GM12878 (cell line): ENCODE measurements around the gene TRIM58. TPM values are rescaled to one million over a fixed set of nuclear protein-coding genes. Genes with fewer than 3 reads are reported as not detected.

Experiments used
- ATAC-seq: fragments of 200-7000 bp; cut with Tn5 transposase; 3 replicates; pipeline ENCODE4 v1.9.1; 2020; ENCODE audit warnings: mild to moderate bottlenecking, moderate library complexity
- BruUV-seq: library from RNA; stranded (reverse); fragments of 400-500 nt; replicated peaks from 2 replicates; lab custom pipeline; 2021; lab: Mats Ljungman, UMichigan
- CTCF ChIA-PET: fragments of 300-600 bp; sonication (Branson Sonifier 250); formaldehyde crosslinking; extraction: SDS; loops from one replicate; lab custom pipeline; 2021; ENCODE audit warnings: inconsistent platforms; lab: Yijun Ruan, JAX
- POLR2A ChIA-PET: fragments of 350-600 bp; formaldehyde crosslinking; extraction: SDS; loops from one replicate; lab custom pipeline; 2021; ENCODE audit warnings: inconsistent platforms; lab: Charles Lee
- RAD21 ChIA-PET: fragments of 300-600 bp; sonication (Branson Sonifier 250); formaldehyde crosslinking; loops from one replicate; lab custom pipeline; 2023; ENCODE audit warnings: antibody characterized with exemption; ENCODE audit not compliant: unreplicated experiment; lab: Charles Lee
- SMC1A ChIA-PET: fragments of 300-600 bp; sonication (Branson Sonifier 250); formaldehyde crosslinking; loops from one replicate; lab custom pipeline; 2023; ENCODE audit not compliant: unreplicated experiment, uncharacterized antibody; lab: Charles Lee
- DNase-seq: peaks from one replicate; pipeline ENCODE4 v3.0.0-alpha.2; 2011; ENCODE audit warnings: low read depth, low spot score
- FAIRE-seq: peaks from 3 replicates; lab custom pipeline; 2011; peaks lifted over from hg19 to GRCh38; lab: Jason Lieb, UNC
- H2AFZ ChIP-seq: 2 replicates; pipeline ENCODE4 v1.6.0; 2011; ENCODE audit warnings: low read depth, low read length, control low read depth; ENCODE audit not compliant: control insufficient read depth
- H3K27ac ChIP-seq: 2 replicates; pipeline ENCODE4 v1.5.1; 2011; ENCODE audit warnings: control low read depth; ENCODE audit not compliant: control insufficient read depth, insufficient read depth
- H3K27me3 ChIP-seq, 2 experiments: replicated peaks in 1 of 2; 2 replicates each; pipeline versions ENCODE4 v1.6.0 to v1.6.1; 2011; ENCODE audit warnings: low read length in 1 of 2; ENCODE audit not compliant: control insufficient read depth in 2 of 2, insufficient read depth in 2 of 2
- H3K36me3 ChIP-seq, 2 experiments: 2 replicates each; pipeline ENCODE4 v1.5.1; 2011; ENCODE audit warnings: low read length in 1 of 2; ENCODE audit not compliant: control insufficient read depth in 2 of 2, insufficient read depth in 2 of 2
- H3K4me1 ChIP-seq: 2 replicates; pipeline ENCODE4 v1.6.1; 2011; ENCODE audit warnings: mild to moderate bottlenecking, low read length, moderate library complexity, mixed read lengths; ENCODE audit not compliant: control insufficient read depth, insufficient read depth
- H3K4me2 ChIP-seq: 2 replicates; pipeline ENCODE4 v1.6.0; 2011; ENCODE audit warnings: control low read depth; ENCODE audit not compliant: control insufficient read depth, insufficient read depth
- H3K4me3 ChIP-seq: fragments of 200-600 bp; sonication (generic); 2 replicates; pipeline ENCODE4 v1.5.1; 2016
- H3K79me2 ChIP-seq: 2 replicates; pipeline ENCODE4 v1.6.0; 2011; ENCODE audit warnings: low read length; ENCODE audit not compliant: control insufficient read depth, insufficient read depth
- H3K9ac ChIP-seq: 2 replicates; pipeline ENCODE4 v1.8.0; 2011; ENCODE audit warnings: low read length, control low read depth, mixed read lengths; ENCODE audit not compliant: control insufficient read depth, insufficient read depth
- H3K9me3 ChIP-seq: replicated peaks from 3 replicates; pipeline ENCODE4 v1.5.1; 2011; ENCODE audit warnings: mild to moderate bottlenecking, low read length; ENCODE audit not compliant: control insufficient read depth, insufficient read depth
- H4K20me1 ChIP-seq: 2 replicates; pipeline ENCODE4 v1.6.0; 2011; ENCODE audit not compliant: control insufficient read depth, insufficient read depth
- CBX3 ChIP-seq: fragments of 200-600 bp; sonication (generic); IDR thresholded peaks from 2 replicates; pipeline ENCODE4 v1.6.1; 2016; ENCODE audit warnings: low read depth, borderline replicate concordance
- CREB1 ChIP-seq: IDR thresholded peaks from 2 replicates; pipeline ENCODE4 v1.6.1; 2012; ENCODE audit warnings: low read depth, mild to moderate bottlenecking, inconsistent platforms
- HSF1 ChIP-seq: fragments of 150-350 bp; IDR thresholded peaks from 2 replicates; pipeline ENCODE4 v1.6.1; 2014; ENCODE audit warnings: mild to moderate bottlenecking, low read depth, low read length
- KAT2A ChIP-seq: conservative IDR thresholded peaks from 2 replicates; pipeline ENCODE4 v1.6.1; 2011; ENCODE audit warnings: low read depth, low read length; ENCODE audit not compliant: control insufficient read depth
- NBN ChIP-seq: fragments of 450-650 bp; IDR thresholded peaks from 2 replicates; pipeline ENCODE4 v1.6.1; 2016
- RELA ChIP-seq: fragments of 450-650 bp; IDR thresholded peaks from 2 replicates; pipeline ENCODE4 v1.8.0; 2014; ENCODE audit warnings: borderline replicate concordance; ENCODE audit not compliant: partially characterized antibody
- SMAD1 ChIP-seq: fragments of 450-650 bp; IDR thresholded peaks from 2 replicates; pipeline ENCODE4 v1.6.1; 2018; ENCODE audit warnings: mild to moderate bottlenecking, low read depth; ENCODE audit not compliant: partially characterized antibody
- TCF12 ChIP-seq: IDR thresholded peaks from 2 replicates; pipeline ENCODE4 v1.6.1; 2011; ENCODE audit warnings: low read depth, mild to moderate bottlenecking, low read length
- WGBS: methylation state at CpG from one replicate; pipeline ENCODE4 v1.1.6; 2016; ENCODE audit warnings: low lambda C conversion rate; ENCODE audit not compliant: insufficient replicate concordance, insufficient coverage; ENCODE audit errors: missing lambda C conversion rate; 5-methylcytosine and 5-hydroxymethylcytosine counted together
- in situ Hi-C: fragments of 300-500 bp; cut with MboI; formaldehyde crosslinking; loops from 9 replicates; pipeline ENCODE4 v1.14.3; 2018; ENCODE audit warnings: mixed read lengths
- intact Hi-C: fragments of 100-400 bp; cut with micrococcal nuclease; formaldehyde crosslinking; loops from one replicate; pipeline ENCODE4 v1.14.2; 2022; ENCODE audit not compliant: unreplicated experiment
- polyA plus RNA-seq, 11 experiments: library from polyadenylated mRNA; depleted of rRNA in 4 of 11; unstranded in 6 of 11; stranded (reverse) in 5 of 11; fragments of >200 nt; fragmentation: Nextera tagmentation in 4 of 11; fragmentation: Illumina TruSeq in 1 of 11; extraction: Ambion mirVana in 4 of 11; extraction: Trizol in 1 of 11; gene quantifications; 1 replicate in 1 of 11; 2 replicates in 10 of 11; pipeline versions ENCODE4 v1.2.1 to v1.2.3, GENCODE V29; 2011 to 2016; ENCODE audit warnings: inconsistent platforms in 2 of 11, missing spikeins in 2 of 11, low read depth in 1 of 11
- total RNA-seq, 4 experiments: library from RNA; depleted of rRNA in 3 of 4; stranded (reverse); fragments of >200 nt in 3 of 4; fragmentation: Illumina TruSeq in 1 of 4; extraction: Trizol in 1 of 4; gene quantifications; 2 replicates each; pipeline versions ENCODE4 v1.2.1 to v1.2.3, GENCODE V29; 2013 to 2021
- TF ChIP-seq, protein P1 (sequence below), 3 experiments: IDR thresholded peaks in 2 of 3; conservative IDR thresholded peaks in 1 of 3; 2 replicates each; pipeline ENCODE4 v1.5.1; 2011; ENCODE audit warnings: low read depth in 3 of 3, low read length in 3 of 3, mild to moderate bottlenecking in 3 of 3, control low read depth in 2 of 3, moderate library complexity in 2 of 3, inconsistent platforms in 1 of 3, mixed read lengths in 1 of 3; ENCODE audit not compliant: control insufficient read depth in 2 of 3, insufficient read depth in 1 of 3; ENCODE audit errors: extremely low read depth in 1 of 3

TRIM58 gene
- total and polyA plus RNA-seq, 10 of the 15 experiments (the other 5 are each of a cell fraction or from before 2014, with no cell fraction given): not detected

- POLR2A ChIA-PET: no interaction called here
Observed at GRCh38 chr1:247913786-247914185, 56.8 kb downstream of the TRIM58 start.

GRCh38 chr1:247914941-247915662 lies 58.1 kb downstream of the TRIM58 start:
- RAD21 ChIA-PET: no interaction called here
- FAIRE-seq: no peak

More at GRCh38 chr1:247913786-247914185, 56.8 kb downstream of the TRIM58 start:
- DNase-seq (peak; percentile 2), ATAC-seq (no peak), FAIRE-seq (no peak)
- WGBS: 0% methylated on average over 2 of the region's 2 CpGs
- Histone ChIP-seq H3K4me1 (no peaks in the 10 kb centered on the region), H4K20me1 (no peaks in the 10 kb centered on the region), H3K27ac (no peak overlapping the region), H3K79me2 (no peaks in the 10 kb centered on the region), H3K4me2 (no peak overlapping the region), H3K9me3 (no peaks in the 10 kb centered on the region), H3K36me3 (no peaks in the 10 kb centered on the region), H3K27me3 (no peaks in the 10 kb centered on the region), H2AFZ (no peak overlapping the region)
- no TSS peak for BruUV-seq
- ChIA-PET SMC1A (no interaction called here), CTCF (no interaction called here)
- intact Hi-C loops: no loop called here
- TF ChIP-seq HSF1 (no peak), RELA (no peak)
- TF ChIP-seq, all 136 proteins: peak for 0
- H3K4me3 ChIP-seq: no peak overlapping the region
- in situ Hi-C loops: no loop called here
- no peak overlapping the region for H3K9ac ChIP-seq
- RAD21 ChIA-PET: no interaction called here

More at GRCh38 chr1:247914941-247915662, 58.1 kb downstream of the TRIM58 start:
- BruUV-seq: no TSS peak
- H3K36me3 ChIP-seq: no peaks in the 10 kb centered on the region
- no peak overlapping the region for H3K27ac ChIP-seq
- no peaks in the 10 kb centered on the region for H3K9me3 ChIP-seq
- ATAC-seq: no peak
- H4K20me1 ChIP-seq: no peaks in the 10 kb centered on the region
- H3K4me2 ChIP-seq: no peak overlapping the region
- DNase-seq: no peak
- H2AFZ ChIP-seq: no peak overlapping the region
- H3K79me2 ChIP-seq: no peaks in the 10 kb centered on the region
- ChIA-PET POLR2A (no interaction called here), CTCF (no interaction called here), SMC1A (interaction anchor here (1.1 kb wide), 1 partner anchor 9 kb away, joined by 3 read pairs; no protein-coding TSS in a partner anchor)
- intact Hi-C loops (no loop called here), in situ Hi-C loops (no loop called here)
- TF ChIP-seq NBN (no peak), TCF12 (no peak), SMAD1 (no peak), CBX3 (no peak), KAT2A (no peak), HSF1 (no peak), CREB1 (no peak)
- TF ChIP-seq, protein P1, sequence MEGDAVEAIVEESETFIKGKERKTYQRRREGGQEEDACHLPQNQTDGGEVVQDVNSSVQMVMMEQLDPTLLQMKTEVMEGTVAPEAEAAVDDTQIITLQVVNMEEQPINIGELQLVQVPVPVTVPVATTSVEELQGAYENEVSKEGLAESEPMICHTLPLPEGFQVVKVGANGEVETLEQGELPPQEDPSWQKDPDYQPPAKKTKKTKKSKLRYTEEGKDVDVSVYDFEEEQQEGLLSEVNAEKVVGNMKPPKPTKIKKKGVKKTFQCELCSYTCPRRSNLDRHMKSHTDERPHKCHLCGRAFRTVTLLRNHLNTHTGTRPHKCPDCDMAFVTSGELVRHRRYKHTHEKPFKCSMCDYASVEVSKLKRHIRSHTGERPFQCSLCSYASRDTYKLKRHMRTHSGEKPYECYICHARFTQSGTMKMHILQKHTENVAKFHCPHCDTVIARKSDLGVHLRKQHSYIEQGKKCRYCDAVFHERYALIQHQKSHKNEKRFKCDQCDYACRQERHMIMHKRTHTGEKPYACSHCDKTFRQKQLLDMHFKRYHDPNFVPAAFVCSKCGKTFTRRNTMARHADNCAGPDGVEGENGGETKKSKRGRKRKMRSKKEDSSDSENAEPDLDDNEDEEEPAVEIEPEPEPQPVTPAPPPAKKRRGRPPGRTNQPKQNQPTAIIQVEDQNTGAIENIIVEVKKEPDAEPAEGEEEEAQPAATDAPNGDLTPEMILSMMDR (IDR thresholded peaks at IDR 0.05 in 2 of 3, conservative IDR thresholded peaks at IDR 0.05 in 1 of 3; ENCODE audit: control insufficient read depth in 2 of 3, extremely low read depth in 1 of 3, insufficient read depth in 1 of 3, low read depth in 3 of 3, low read length in 3 of 3): no peak
- no peak overlapping the region for H3K9ac ChIP-seq
- H3K27me3 ChIP-seq: no peaks in the 10 kb centered on the region
- no peak overlapping the region for H3K4me3 ChIP-seq
- no peaks in the 10 kb centered on the region for H3K4me1 ChIP-seq
- WGBS: 37% methylated on average over 4 of the region's 4 CpGs
